ENCODE measurements around the gene TIGAR. TPM values are rescaled to one million over a fixed set of nuclear protein-coding genes. Genes with fewer than 3 reads are reported as not detected.

The TIGAR gene
- total RNA-seq, 1 experiment from 2014 or later: 9.0 TPM

- Histone ChIP-seq H3K36me3 (ENCODE audit: insufficient read depth, low read length) (peaks cover 15% of the 10 kb centered on the region; the same call in 1 of the 2 replicates), H3K27me3 (ENCODE audit: low read length) (no peaks in the 10 kb centered on the region), H3K4me3 (ENCODE audit: low read length) (no peak overlapping the region), H3K79me2 (ENCODE audit: low read length) (no peaks in the 10 kb centered on the region), H3K9me3 (ENCODE audit: low read length) (no peaks in the 10 kb centered on the region), H4K20me1 (ENCODE audit: insufficient read depth, low read depth, low read length) (no peaks in the 10 kb centered on the region), H2AFZ (ENCODE audit: low read length) (no peak overlapping the region), H3K4me1 (ENCODE audit: low read length) (peaks cover 3% of the 10 kb centered on the region; the same call in 1 of the 2 replicates), H3K4me2 (ENCODE audit: low read depth, low read length, poor library complexity, severe bottlenecking) (no peak overlapping the region), H3K9ac (ENCODE audit: low read length) (no peak overlapping the region), H3K27ac (ENCODE audit: low read length) (no peak overlapping the region), H3K9me2 (replicated peaks; ENCODE audit: insufficient read depth, low read length) (no peaks in the 10 kb centered on the region)
- peak; percentile 85 for DNase-seq
Observed at GRCh38 chr12:4356041-4356327, 35.0 kb downstream of the TIGAR start.

- Histone ChIP-seq H3K4me2 (ENCODE audit: low read depth, low read length, poor library complexity, severe bottlenecking) (no peak overlapping the region), H3K27me3 (ENCODE audit: low read length) (no peaks in the 10 kb centered on the region), H4K20me1 (ENCODE audit: insufficient read depth, low read depth, low read length) (no peaks in the 10 kb centered on the region), H3K9me2 (replicated peaks; ENCODE audit: insufficient read depth, low read length) (no peaks in the 10 kb centered on the region), H3K9me3 (ENCODE audit: low read length) (no peaks in the 10 kb centered on the region), H2AFZ (ENCODE audit: low read length) (no peak overlapping the region), H3K9ac (ENCODE audit: low read length) (no peak overlapping the region), H3K4me1 (ENCODE audit: low read length) (no peaks in the 10 kb centered on the region), H3K4me3 (ENCODE audit: low read length) (no peak overlapping the region), H3K27ac (ENCODE audit: low read length) (no peak overlapping the region), H3K79me2 (ENCODE audit: low read length) (no peaks in the 10 kb centered on the region), H3K36me3 (ENCODE audit: insufficient read depth, low read length) (no peaks in the 10 kb centered on the region)
- no peak for DNase-seq
Observed at GRCh38 chr12:4366090-4366489, 45.1 kb downstream of the TIGAR start.

GRCh38 chr12:4369548-4369947 is 48.5 kb downstream of the TIGAR start:
- Histone ChIP-seq H3K79me2 (ENCODE audit: low read length) (no peaks in the 10 kb centered on the region), H3K9me2 (replicated peaks; ENCODE audit: insufficient read depth, low read length) (no peaks in the 10 kb centered on the region), H2AFZ (ENCODE audit: low read length) (no peak overlapping the region), H3K4me2 (ENCODE audit: low read depth, low read length, poor library complexity, severe bottlenecking) (no peak overlapping the region), H3K27ac (ENCODE audit: low read length) (no peak overlapping the region), H4K20me1 (ENCODE audit: insufficient read depth, low read depth, low read length) (no peaks in the 10 kb centered on the region), H3K9ac (ENCODE audit: low read length) (no peak overlapping the region), H3K9me3 (ENCODE audit: low read length) (no peaks in the 10 kb centered on the region), H3K4me1 (ENCODE audit: low read length) (no peaks in the 10 kb centered on the region), H3K27me3 (ENCODE audit: low read length) (no peaks in the 10 kb centered on the region), H3K36me3 (ENCODE audit: insufficient read depth, low read length) (no peaks in the 10 kb centered on the region), H3K4me3 (ENCODE audit: low read length) (no peak overlapping the region)
- no peak for DNase-seq

DNA sequence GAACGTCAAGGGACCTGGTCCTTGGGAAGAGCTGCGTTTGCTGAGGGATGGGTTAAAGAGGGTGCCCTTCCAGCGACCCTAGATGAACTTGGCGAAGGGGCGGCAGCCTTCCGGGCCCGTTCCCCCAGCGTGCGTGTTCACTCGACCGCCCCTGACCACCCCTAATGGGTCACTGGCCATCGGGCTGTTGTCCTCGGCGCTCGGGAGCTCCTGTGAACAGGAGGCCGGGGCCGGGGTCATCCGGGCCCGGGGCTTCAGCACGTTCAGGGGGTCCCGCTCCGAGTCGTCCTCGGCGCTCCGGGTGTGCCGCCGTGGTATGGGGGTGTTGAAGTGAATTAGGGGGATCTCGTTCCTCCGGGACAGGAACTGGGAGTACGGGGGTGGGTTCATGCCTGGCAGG is 49.3 kb downstream of the TIGAR start:
- Histone ChIP-seq H3K9me3 (ENCODE audit: low read length) (no peaks in the 10 kb centered on the region), H3K4me3 (ENCODE audit: low read length) (no peak overlapping the region), H3K27me3 (ENCODE audit: low read length) (no peaks in the 10 kb centered on the region), H3K36me3 (ENCODE audit: insufficient read depth, low read length) (no peaks in the 10 kb centered on the region), H3K4me1 (ENCODE audit: low read length) (no peaks in the 10 kb centered on the region), H3K4me2 (ENCODE audit: low read depth, low read length, poor library complexity, severe bottlenecking) (no peak overlapping the region), H3K9me2 (replicated peaks; ENCODE audit: insufficient read depth, low read length) (no peaks in the 10 kb centered on the region), H3K27ac (ENCODE audit: low read length) (no peak overlapping the region), H2AFZ (ENCODE audit: low read length) (no peak overlapping the region), H3K9ac (ENCODE audit: low read length) (no peak overlapping the region), H3K79me2 (ENCODE audit: low read length) (no peaks in the 10 kb centered on the region), H4K20me1 (ENCODE audit: insufficient read depth, low read depth, low read length) (no peaks in the 10 kb centered on the region)
- DNase-seq: no peak

- Histone ChIP-seq H3K4me2 (ENCODE audit: low read depth, low read length, poor library complexity, severe bottlenecking) (no peak overlapping the region), H3K79me2 (ENCODE audit: low read length) (no peaks in the 10 kb centered on the region), H3K9me3 (ENCODE audit: low read length) (no peaks in the 10 kb centered on the region), H3K27ac (ENCODE audit: low read length) (no peak overlapping the region), H4K20me1 (ENCODE audit: insufficient read depth, low read depth, low read length) (no peaks in the 10 kb centered on the region), H3K4me1 (ENCODE audit: low read length) (no peaks in the 10 kb centered on the region), H2AFZ (ENCODE audit: low read length) (no peak overlapping the region), H3K9me2 (replicated peaks; ENCODE audit: insufficient read depth, low read length) (no peaks in the 10 kb centered on the region), H3K9ac (ENCODE audit: low read length) (no peak overlapping the region), H3K27me3 (ENCODE audit: low read length) (no peaks in the 10 kb centered on the region), H3K36me3 (ENCODE audit: insufficient read depth, low read length) (no peaks in the 10 kb centered on the region), H3K4me3 (ENCODE audit: low read length) (no peak overlapping the region)
- no peak for DNase-seq
Observed at GRCh38 chr12:4372653-4373052, 51.6 kb downstream of the TIGAR start.

- Histone ChIP-seq H3K9me2 (replicated peaks; ENCODE audit: insufficient read depth, low read length) (no peaks in the 10 kb centered on the region), H3K9ac (ENCODE audit: low read length) (no peak overlapping the region), H3K4me3 (ENCODE audit: low read length) (no peak overlapping the region), H2AFZ (ENCODE audit: low read length) (no peak overlapping the region), H3K27ac (ENCODE audit: low read length) (no peak overlapping the region), H3K79me2 (ENCODE audit: low read length) (no peaks in the 10 kb centered on the region), H3K4me2 (ENCODE audit: low read depth, low read length, poor library complexity, severe bottlenecking) (no peak overlapping the region), H4K20me1 (ENCODE audit: insufficient read depth, low read depth, low read length) (no peaks in the 10 kb centered on the region), H3K27me3 (ENCODE audit: low read length) (no peaks in the 10 kb centered on the region), H3K36me3 (ENCODE audit: insufficient read depth, low read length) (no peaks in the 10 kb centered on the region), H3K9me3 (ENCODE audit: low read length) (no peaks in the 10 kb centered on the region), H3K4me1 (ENCODE audit: low read length) (no peaks in the 10 kb centered on the region)
- no peak for DNase-seq
Observed at GRCh38 chr12:4375449-4375848, 54.4 kb downstream of the TIGAR start.

DNA sequence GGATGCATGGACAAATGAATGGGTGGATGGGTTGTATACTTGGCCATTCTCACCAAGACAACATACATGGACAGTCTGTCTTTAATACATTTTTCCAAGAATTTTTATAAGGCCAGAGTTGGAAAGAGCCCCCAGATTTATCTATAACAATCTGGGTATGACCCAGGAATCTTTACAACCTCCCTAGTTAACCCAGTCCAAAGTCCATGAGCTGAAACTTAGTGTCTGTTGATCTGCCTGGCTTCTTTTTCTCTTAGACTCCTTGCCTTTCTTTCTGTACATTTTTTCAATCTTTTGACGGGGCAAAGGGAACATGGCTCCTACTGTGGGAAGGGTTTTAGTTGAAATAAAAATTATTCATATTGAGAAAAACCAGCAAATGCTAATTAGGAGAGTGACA is 57.8 kb downstream of the TIGAR start:
- H3K27me3 ChIP-seq (ENCODE audit: low read length): no peaks in the 10 kb centered on the region
- H2AFZ ChIP-seq (ENCODE audit: low read length): no peak overlapping the region
- H3K27ac ChIP-seq (ENCODE audit: low read length): no peak overlapping the region
- no peaks in the 10 kb centered on the region for H3K79me2 ChIP-seq (ENCODE audit: low read length)
- H3K4me1 ChIP-seq (ENCODE audit: low read length): no peaks in the 10 kb centered on the region
- no peak for DNase-seq
- H3K36me3 ChIP-seq (ENCODE audit: insufficient read depth, low read length): no peaks in the 10 kb centered on the region
- no peaks in the 10 kb centered on the region for H3K9me3 ChIP-seq (ENCODE audit: low read length)
- no peak overlapping the region for H3K4me3 ChIP-seq (ENCODE audit: low read length)
- H3K4me2 ChIP-seq (ENCODE audit: low read depth, low read length, poor library complexity, severe bottlenecking): no peak overlapping the region
- H3K9me2 ChIP-seq (replicated peaks; ENCODE audit: insufficient read depth, low read length): no peaks in the 10 kb centered on the region
- H3K9ac ChIP-seq (ENCODE audit: low read length): no peak overlapping the region
- no peaks in the 10 kb centered on the region for H4K20me1 ChIP-seq (ENCODE audit: insufficient read depth, low read depth, low read length)

DNA sequence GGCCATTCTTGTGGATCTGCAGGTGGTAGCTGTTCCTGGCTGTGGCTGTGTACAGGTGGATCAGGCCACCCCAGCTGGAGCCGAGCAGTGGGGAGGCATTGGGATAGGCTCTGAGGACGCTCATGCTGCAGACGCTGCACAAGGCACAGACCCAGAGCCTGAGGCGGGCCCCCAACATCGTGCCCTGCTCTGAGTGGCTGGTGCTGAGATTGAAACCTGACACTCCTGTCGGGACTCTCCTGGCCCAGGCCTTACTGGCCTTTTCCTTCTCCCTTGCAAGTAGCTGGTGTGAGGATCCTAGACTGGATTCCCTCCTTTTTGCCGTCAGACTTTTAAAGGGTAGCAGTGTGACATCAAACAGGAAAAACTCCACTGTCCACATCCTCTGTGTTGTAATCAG is 58.4 kb downstream of the TIGAR start, which contains the start of gene FGF23:
FGF23 (minus strand) TSS at position 308 of the 400 bp plus-strand sequence; CDS start at position 178, 130 bp downstream.
- H3K9me2 ChIP-seq (replicated peaks; ENCODE audit: insufficient read depth, low read length): no peaks in the 10 kb centered on the region
- no peak for DNase-seq
- H3K9ac ChIP-seq (ENCODE audit: low read length): no peak within 1 kb of the TSS
- H3K4me1 ChIP-seq (ENCODE audit: low read length): no peaks in the 10 kb centered on the region
- H3K9me3 ChIP-seq (ENCODE audit: low read length): no peaks in the 10 kb centered on the region
- H4K20me1 ChIP-seq (ENCODE audit: insufficient read depth, low read depth, low read length): no peaks in the 10 kb centered on the region
- no peak within 1 kb of the TSS for H2AFZ ChIP-seq (ENCODE audit: low read length)
- H3K36me3 ChIP-seq (ENCODE audit: insufficient read depth, low read length): no peaks in the 10 kb centered on the region
- no peak within 1 kb of the TSS for H3K4me2 ChIP-seq (ENCODE audit: low read depth, low read length, poor library complexity, severe bottlenecking)
- no peak within 1 kb of the TSS for H3K4me3 ChIP-seq (ENCODE audit: low read length)
- H3K27ac ChIP-seq (ENCODE audit: low read length): no peak within 1 kb of the TSS
- H3K79me2 ChIP-seq (ENCODE audit: low read length): no peaks in the 10 kb centered on the region
- no peaks in the 10 kb centered on the region for H3K27me3 ChIP-seq (ENCODE audit: low read length)

GRCh38 chr12:4380332-4380731 is 59.3 kb downstream of the TIGAR start:
- Histone ChIP-seq H3K4me1 (ENCODE audit: low read length) (no peaks in the 10 kb centered on the region), H3K79me2 (ENCODE audit: low read length) (no peaks in the 10 kb centered on the region), H3K9me3 (ENCODE audit: low read length) (no peaks in the 10 kb centered on the region), H3K27ac (ENCODE audit: low read length) (no peak overlapping the region), H3K9ac (ENCODE audit: low read length) (no peak overlapping the region), H2AFZ (ENCODE audit: low read length) (no peak overlapping the region), H3K27me3 (ENCODE audit: low read length) (no peaks in the 10 kb centered on the region), H4K20me1 (ENCODE audit: insufficient read depth, low read depth, low read length) (no peaks in the 10 kb centered on the region), H3K4me3 (ENCODE audit: low read length) (no peak overlapping the region), H3K36me3 (ENCODE audit: insufficient read depth, low read length) (no peaks in the 10 kb centered on the region), H3K9me2 (replicated peaks; ENCODE audit: insufficient read depth, low read length) (no peaks in the 10 kb centered on the region), H3K4me2 (ENCODE audit: low read depth, low read length, poor library complexity, severe bottlenecking) (no peak overlapping the region)
- no peak for DNase-seq
